Neural crest cell (in vitro differentiated cells): Measurements from ENCODE around the gene PTPRG. TPM values are rescaled to one million over a fixed set of nuclear protein-coding genes. Genes with fewer than 3 reads are reported as not detected.

Experiments
- DNase-seq: peaks from one replicate; pipeline ENCODE4 v3.0.0; 2021; ENCODE audit warnings: low read depth, mixed read lengths, low spot score
- H3K27ac Mint-ChIP-seq: one replicate; pipeline ENCODE4 v1.8.0; 2021; ENCODE audit warnings: mild to moderate bottlenecking, mixed read lengths; ENCODE audit not compliant: unreplicated experiment
- H3K27me3 Mint-ChIP-seq: 2 replicates; pipeline ENCODE4 v1.8.0; 2021; ENCODE audit warnings: low read depth, mild to moderate bottlenecking, mixed read lengths
- H3K36me3 Mint-ChIP-seq: 2 replicates; pipeline ENCODE4 v1.8.0; 2021; ENCODE audit warnings: low read depth, mild to moderate bottlenecking, mixed read lengths
- H3K4me1 Mint-ChIP-seq: 2 replicates; pipeline ENCODE4 v1.8.0; 2021; ENCODE audit warnings: mixed read lengths
- H3K4me3 Mint-ChIP-seq: one replicate; pipeline ENCODE4 v1.8.0; 2021; ENCODE audit warnings: mild to moderate bottlenecking, mixed read lengths
- H3K9me3 Mint-ChIP-seq: 2 replicates; pipeline ENCODE4 v1.8.0; 2021; ENCODE audit warnings: mixed read lengths
- CTCF ChIP-seq: fragments of 200-600 bp; sonication (generic); conservative IDR thresholded peaks from 2 replicates; pipeline ENCODE4 v1.5.0; 2021; ENCODE audit warnings: antibody characterized with exemption, mild to moderate bottlenecking
- total RNA-seq: library from RNA; stranded (reverse); gene quantifications from 2 replicates; pipeline ENCODE4 v1.2.1, GENCODE V29; 2021

Gene PTPRG
- total RNA-seq, 1 donor from 2014 or later = 41.2 TPM

GRCh38 chr3:62293051-62293780, 731.8 kb downstream of the PTPRG start:
- no peak for TF ChIP-seq CTCF
- H3K4me1 Mint-ChIP-seq = no peaks in the 10 kb centered on the region
- DNase-seq = no peak
- no peak overlapping the region for H3K27ac Mint-ChIP-seq
- H3K4me3 Mint-ChIP-seq = no peak overlapping the region
- H3K27me3 Mint-ChIP-seq = no peaks in the 10 kb centered on the region
- peaks cover 7% of the 10 kb centered on the region for H3K36me3 Mint-ChIP-seq
- no peaks in the 10 kb centered on the region for H3K9me3 Mint-ChIP-seq

GRCh38 chr3:62295571-62295970, 734.2 kb downstream of the PTPRG start:
- H3K4me1 Mint-ChIP-seq = no peaks in the 10 kb centered on the region
- H3K27ac Mint-ChIP-seq = no peak overlapping the region
- peaks cover 7% of the 10 kb centered on the region for H3K36me3 Mint-ChIP-seq
- no peak for TF ChIP-seq CTCF
- no peak overlapping the region for H3K4me3 Mint-ChIP-seq
- no peak for DNase-seq
- no peaks in the 10 kb centered on the region for H3K9me3 Mint-ChIP-seq
- no peaks in the 10 kb centered on the region for H3K27me3 Mint-ChIP-seq

GRCh38 chr3:62300617-62301016, 739.2 kb downstream of the PTPRG start:
- no peak for DNase-seq
- no peak overlapping the region for H3K27ac Mint-ChIP-seq
- H3K4me1 Mint-ChIP-seq = no peaks in the 10 kb centered on the region
- no peak overlapping the region for H3K4me3 Mint-ChIP-seq
- peaks cover 14% of the 10 kb centered on the region for H3K9me3 Mint-ChIP-seq
- peaks cover 27% of the 10 kb centered on the region for H3K36me3 Mint-ChIP-seq
- TF ChIP-seq CTCF = no peak
- H3K27me3 Mint-ChIP-seq = no peaks in the 10 kb centered on the region

- no peak for DNase-seq
- Mint-ChIP-seq H3K9me3 (no peaks in the 10 kb centered on the region), H3K27ac (no peak overlapping the region), H3K4me3 (no peak overlapping the region), H3K27me3 (no peaks in the 10 kb centered on the region), H3K4me1 (no peaks in the 10 kb centered on the region), H3K36me3 (no peaks in the 10 kb centered on the region)
- no peak for TF ChIP-seq CTCF
These were observed 750.8 kb downstream of the PTPRG start for GRCh38 chr3:62312201-62312600.

- peaks cover 8% of the 10 kb centered on the region for H3K36me3 Mint-ChIP-seq
These were observed 755.2 kb downstream of the PTPRG start for GRCh38 chr3:62316525-62316924.

More at GRCh38 chr3:62316525-62316924, 755.2 kb downstream of the PTPRG start:
- no peak for TF ChIP-seq CTCF
- H3K9me3 Mint-ChIP-seq = peaks cover 12% of the 10 kb centered on the region
- peaks cover 29% of the 10 kb centered on the region for H3K4me1 Mint-ChIP-seq
- peak overlapping the region; percentile 29 for H3K4me3 Mint-ChIP-seq
- DNase-seq = no peak
- no peak overlapping the region for H3K27ac Mint-ChIP-seq
- no peaks in the 10 kb centered on the region for H3K27me3 Mint-ChIP-seq
